ENCODE measurements around the gene EFNA3.
A peak's percentile ranks its signal among the peaks of the same experiment; 100 is the strongest.

Gene EFNA3

GRCh38 chr1:155133799-155134281 lies 55.2 kb downstream of the EFNA3 start:
- no peak for DNase-seq (ENCODE audit: low spot score)

- DNase-seq (ENCODE audit: low spot score): no peak
These were observed 55.7 kb downstream of the EFNA3 start for GRCh38 chr1:155134322-155134721.

GRCh38 chr1:155134880-155135414 lies 56.3 kb downstream of the EFNA3 start:
- DNase-seq (ENCODE audit: low spot score): peak; percentile 70

GRCh38 chr1:155135415-155136028 lies 56.9 kb downstream of the EFNA3 start, which contains the start of gene SLC50A1:
Gene SLC50A1, plus strand, starts transcription at chr1:155135852. Its CDS starts 60 bp downstream, at chr1:155135912.
- DNase-seq (ENCODE audit: low spot score): peak; percentile 81

GRCh38 chr1:155136748-155137147 lies 58.1 kb downstream of the EFNA3 start:
- no peak for DNase-seq (ENCODE audit: low spot score)

All from pons (tissue), 1 donor.